HK-2 (cell line): ENCODE data around the gene DGLUCY.
"Not testable (repeated sequence)": the region's sequence is repeated elsewhere in the genome, so short reads cannot be mapped to it uniquely, and the experiment has no call there.

Source experiments
- DNase-seq: peaks from one replicate; pipeline ENCODE4 v3.0.0-alpha.2; 2018; ENCODE audit not compliant: unreplicated experiment

The DGLUCY gene, protein sequence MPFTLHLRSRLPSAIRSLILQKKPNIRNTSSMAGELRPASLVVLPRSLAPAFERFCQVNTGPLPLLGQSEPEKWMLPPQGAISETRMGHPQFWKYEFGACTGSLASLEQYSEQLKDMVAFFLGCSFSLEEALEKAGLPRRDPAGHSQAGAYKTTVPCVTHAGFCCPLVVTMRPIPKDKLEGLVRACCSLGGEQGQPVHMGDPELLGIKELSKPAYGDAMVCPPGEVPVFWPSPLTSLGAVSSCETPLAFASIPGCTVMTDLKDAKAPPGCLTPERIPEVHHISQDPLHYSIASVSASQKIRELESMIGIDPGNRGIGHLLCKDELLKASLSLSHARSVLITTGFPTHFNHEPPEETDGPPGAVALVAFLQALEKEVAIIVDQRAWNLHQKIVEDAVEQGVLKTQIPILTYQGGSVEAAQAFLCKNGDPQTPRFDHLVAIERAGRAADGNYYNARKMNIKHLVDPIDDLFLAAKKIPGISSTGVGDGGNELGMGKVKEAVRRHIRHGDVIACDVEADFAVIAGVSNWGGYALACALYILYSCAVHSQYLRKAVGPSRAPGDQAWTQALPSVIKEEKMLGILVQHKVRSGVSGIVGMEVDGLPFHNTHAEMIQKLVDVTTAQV

DNA sequence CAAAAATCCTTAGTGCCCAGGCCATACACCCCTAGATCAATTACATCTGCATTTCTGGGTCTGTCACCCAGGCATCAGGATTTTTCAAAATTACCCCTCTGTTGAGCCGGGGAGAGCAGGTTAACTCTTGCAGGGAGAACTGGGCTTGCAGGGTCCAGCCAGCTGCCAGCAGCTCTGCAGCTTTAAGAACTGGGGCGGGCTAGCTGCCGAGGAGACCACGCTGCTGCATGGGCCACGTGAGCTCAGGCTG, at the start of gene DGLUCY:
Gene DGLUCY (plus strand): TSS at position 245 of the 250 bp plus-strand sequence. CDS start 46,222 bp downstream, outside the sequence.
- no peak for DNase-seq

DNA sequence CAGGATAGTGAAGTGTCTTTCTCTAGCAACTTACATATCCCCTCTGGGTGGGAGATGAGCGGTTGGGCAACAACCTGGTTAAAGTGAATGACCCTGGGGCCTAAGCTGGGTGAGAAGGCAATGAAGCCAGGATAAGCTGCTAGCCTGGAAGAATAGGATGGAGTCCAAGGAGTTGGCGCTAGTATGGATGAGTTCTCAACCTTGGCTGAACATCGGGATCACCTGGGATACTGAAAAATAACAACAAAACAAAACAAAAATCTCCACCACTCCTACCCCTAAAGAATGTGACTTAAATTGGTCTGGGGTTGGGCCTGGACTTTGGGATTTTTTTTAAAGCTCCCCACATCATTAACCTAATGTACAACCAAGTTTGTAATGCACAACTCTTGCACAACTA, 48.6 kb upstream of the DGLUCY start:
- DNase-seq = no peak

DNA sequence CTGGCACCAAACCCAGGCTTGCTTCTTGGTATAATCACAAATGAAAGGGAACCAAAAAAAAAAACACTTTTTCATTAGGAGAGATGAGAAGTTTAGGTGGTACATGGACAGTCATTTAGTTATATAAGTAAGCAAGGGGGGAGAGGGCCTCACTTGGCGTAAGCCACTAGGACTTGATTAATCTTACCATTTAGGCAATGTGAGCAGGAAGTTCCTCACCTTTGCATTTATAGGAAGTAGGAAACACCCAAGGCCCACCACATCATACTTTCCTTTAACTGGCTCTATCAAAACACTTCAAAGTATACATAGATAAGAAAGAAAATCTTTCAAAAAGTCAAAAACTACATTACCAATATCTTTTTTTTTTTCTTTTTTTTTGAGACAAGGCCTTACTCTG, 46.7 kb upstream of the DGLUCY start:
- DNase-seq = no peak

DNA sequence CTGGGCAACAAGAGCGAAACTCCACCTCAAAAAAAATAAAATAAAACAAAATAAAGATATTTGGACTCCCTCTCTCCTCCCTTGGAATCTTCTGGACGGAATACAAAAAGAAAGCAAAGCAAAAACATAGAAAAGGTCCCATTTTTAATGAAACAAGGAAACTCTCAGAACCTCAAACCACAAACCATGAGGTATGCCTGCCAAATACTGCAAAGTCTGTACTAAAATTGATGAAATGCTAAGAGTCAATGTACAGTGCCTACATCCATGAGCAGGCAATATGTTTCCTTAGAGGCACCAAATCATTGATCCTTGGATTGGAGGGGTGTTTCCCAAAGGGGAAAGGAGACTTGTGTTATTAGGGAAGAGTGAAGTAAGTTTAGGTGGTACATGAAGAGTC, 45.2 kb upstream of the DGLUCY start:
- DNase-seq = no peak

DNA sequence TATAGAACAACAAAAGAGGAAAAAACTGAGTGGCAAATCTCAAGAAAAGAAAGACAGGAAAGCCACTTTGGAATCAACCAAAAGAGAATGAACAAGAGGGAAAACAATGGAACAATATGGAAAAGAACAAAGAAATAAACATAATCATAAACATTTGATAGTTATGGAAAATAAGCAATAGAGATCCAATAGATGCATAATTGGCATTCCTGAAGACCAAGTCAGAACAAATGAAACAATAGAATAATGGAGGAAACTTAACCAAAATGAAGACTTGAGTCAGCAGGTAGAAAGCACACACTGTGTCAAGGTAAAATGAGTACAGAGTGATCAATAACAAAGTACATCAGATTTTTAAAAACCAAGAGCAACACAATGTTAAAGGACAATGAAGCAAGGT, 43.3 kb upstream of the DGLUCY start:
- no peak for DNase-seq

DNA sequence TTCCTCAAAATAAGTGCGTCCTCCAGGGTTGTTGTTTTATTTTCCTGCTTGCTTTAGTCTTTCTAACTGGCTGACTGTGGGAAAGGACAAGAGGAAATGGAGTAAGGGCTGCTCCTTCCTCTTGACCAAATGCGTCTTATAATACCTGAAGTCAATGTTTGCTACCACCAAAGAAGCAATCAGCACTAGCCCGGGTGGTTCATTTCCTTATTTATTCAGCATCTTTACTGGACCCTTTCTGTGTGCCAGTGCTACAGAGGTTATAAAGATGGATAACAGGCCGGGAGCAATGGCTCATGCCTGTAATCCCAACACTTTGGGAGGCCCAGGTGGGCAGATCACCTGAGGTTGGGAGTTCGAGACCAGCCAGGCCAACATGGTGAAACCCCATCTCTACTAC, 38.3 kb upstream of the DGLUCY start:
- no peak for DNase-seq

DNA sequence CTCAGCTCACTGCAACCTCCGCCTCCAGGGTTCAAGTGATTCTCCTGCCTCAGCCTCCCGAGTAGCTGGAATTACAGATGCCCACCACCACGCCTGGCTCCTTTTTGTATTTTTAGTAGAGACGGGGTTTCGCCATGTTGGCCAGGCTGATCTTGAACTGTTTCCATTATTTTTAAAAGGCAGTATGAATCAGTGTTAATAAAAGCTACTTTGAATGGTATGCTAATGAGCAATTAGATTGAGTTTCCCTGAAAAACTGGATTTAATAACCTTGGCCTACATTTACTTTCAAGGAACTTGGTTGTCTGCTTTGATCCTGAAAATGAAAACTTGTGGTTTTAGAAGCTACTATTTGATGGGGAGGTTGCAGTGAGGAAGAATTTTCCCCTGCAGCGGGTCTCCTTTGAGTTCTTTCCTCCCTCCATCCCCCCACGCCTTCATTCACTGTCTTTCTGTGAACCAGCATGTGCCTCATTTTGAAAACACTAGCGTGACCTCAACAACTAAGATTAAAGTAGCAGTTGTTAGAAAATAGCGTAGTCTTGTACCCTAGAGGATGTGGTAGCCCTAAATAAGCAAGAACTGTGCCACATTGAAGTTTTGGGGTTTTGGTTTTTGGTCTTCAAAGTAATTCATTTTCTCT, 35.7 kb upstream of the DGLUCY start:
- no peak for DNase-seq

DNA sequence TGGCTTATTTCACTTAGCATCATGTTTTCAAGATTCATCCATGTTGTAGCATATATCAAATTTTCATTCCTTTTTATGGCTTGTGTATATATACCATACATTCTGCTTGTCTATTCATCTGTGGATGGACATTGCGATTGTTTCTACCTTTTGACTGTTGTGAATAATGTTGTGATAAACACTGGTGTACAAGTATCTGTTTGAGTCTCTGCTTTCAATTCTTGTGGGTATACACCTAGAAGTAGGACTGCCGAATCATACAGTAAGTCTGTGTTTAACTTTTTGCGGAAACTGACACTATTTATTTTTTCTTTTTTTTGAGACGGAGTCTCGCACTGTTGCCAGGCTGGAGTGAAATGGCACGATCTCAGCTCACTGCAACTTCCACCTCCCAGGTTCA, 33.8 kb upstream of the DGLUCY start:
- DNase-seq = no peak

DNA sequence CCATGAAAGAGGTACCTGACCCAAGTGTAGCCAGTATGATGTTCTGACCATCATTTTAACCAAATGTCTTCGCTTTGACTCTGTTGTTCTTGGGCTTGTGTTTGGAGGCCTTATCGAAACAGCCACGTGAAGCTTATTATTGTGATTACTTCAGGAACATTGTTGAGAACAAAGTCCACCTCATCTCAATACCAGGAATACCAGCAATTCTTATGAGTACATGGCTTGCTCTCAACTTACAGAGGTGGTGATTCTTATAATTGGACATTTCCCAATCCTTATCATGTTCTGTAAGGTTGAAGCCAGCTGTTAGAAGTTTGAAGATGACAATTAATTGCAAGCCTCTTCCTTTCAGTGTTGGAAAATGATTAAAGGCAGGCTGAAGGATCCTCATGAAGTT, 31.6 kb upstream of the DGLUCY start:
- DNase-seq = no peak

DNA sequence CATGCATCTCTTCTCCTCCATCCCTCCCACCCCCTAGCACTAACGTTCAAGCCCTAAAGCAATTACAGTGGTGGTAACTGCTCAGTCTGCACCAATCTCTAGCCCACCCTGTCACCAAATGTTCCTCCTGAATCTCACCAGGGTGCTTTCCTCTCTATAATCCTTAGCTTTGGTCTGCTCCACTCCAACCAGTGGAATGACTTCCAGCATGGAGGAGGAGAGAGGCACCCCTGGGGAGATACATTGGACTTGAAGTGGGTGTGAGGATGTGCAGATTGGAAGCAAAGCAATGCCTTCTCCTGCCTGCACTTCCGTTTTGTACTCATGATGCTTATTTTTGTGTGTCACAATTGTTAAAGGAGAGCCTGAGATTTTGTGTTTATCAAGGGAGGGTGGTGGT, 29.4 kb upstream of the DGLUCY start:
- DNase-seq = no peak

DNA sequence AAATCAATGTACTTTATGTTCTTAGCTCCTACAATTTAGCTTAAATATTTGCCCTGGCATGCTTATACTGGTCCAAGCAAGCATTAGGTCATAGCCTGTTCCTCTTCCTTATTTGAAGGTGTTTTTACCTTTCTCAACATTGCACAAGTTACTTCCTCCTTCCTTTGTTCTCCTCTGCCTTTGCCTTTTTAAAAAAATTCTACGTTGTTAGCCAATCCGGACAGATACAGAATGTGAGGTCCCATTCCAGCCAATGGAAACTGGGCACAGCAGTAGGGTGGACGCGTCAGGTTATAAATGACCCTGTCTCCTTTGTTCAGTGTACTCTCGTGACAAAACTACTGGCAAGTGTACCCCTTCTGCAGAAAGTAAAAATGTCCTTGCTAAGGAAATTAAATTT, 26.4 kb upstream of the DGLUCY start:
- not testable (repeated sequence) for DNase-seq

DNA sequence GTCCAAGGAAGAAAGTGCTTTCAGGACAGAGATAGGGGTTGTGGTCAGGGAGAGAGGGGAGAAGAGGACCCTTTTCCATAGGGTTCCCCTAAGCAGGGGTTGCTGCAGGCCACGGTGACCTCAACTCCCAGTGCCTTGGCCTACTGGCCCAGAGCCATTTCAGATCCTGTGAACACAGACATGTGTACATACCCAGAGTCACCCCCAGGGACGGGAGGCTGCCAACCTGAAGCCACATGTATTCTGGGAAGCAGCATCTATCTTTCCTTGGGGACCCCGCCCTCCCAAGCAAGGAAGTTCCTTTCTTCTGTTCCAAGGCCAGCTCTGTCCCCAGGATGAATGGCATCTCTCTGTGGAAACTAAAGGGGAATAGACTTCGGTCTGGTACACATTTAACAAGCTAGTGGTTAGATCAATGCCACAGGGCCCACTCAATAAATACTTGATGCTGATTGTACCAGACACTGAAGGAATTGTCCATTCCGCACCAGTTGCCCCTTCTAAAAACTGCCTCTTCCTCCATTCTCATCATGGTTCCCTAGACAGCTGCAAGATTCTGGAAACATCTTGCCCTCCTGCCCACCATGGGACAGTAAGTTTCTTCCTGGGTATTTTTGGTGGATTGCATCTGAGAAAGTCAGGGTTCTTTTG, 25.2 kb upstream of the DGLUCY start:
- no peak for DNase-seq

DNA sequence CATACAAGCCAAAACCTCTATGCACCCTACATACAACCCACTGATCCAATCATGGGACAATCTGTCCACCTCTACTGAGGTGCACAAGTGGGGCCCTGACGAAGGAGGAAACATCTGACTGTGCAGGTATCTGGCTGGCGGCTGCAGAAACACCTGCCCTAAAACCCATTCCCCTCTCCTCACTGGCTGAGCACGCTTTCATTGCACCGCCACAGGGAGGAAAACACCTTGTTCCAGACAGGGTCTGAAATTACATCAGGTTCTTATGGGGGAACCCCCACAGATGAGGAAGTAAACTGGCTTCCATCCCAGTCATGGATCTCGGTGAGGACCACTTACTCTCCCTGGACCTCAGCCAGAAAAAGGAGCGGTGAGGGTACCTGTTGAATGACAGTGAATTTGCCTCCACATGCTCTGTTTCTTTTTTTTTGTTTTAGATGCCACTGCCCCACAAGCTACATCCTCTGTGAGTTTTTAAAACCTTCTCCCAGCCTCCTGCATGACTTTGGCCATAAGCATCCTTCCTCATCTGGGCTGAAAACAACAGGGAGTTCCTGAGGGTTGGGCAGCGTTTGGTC, 23.8 kb upstream of the DGLUCY start:
- no peak for DNase-seq

DNA sequence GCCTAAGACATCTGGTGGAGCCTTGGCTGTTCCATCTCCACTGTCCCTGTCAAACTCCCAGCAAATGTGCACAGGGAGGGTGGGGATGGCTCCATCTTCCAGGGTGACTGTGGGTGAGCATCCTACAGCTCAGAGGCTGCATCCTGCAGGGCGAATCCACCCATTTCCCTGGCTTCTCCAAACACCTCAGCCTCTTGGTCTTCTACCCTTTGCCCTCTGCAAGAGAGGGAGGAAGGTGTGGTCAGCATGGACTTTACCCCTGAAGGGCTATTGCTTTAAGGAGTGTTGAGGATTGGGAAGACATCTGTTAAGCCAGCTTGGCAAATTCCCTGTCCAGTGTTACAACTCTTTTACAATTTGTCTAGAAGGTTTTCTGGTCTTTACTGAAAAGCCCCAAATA, 23.1 kb upstream of the DGLUCY start:
- no peak for DNase-seq

DNA sequence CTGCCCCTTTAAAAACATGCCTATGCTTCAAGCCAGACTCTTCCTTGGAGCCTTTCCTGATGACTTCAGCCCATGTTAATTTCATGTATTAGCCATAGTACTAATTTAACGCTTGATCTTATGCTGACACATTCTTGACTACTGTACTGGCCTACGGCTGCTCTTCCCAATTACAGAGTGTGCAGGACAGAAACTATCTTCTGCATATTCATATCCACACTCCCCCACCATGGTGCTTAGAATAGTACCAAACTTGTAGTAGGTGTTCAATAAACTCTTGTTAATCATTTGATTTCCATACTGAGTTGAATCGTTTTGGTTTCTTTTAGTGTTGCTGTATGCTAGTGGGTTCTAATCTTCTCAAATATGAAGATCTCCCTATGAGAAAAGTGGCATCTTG, 21.8 kb upstream of the DGLUCY start:
- DNase-seq = no peak

DNA sequence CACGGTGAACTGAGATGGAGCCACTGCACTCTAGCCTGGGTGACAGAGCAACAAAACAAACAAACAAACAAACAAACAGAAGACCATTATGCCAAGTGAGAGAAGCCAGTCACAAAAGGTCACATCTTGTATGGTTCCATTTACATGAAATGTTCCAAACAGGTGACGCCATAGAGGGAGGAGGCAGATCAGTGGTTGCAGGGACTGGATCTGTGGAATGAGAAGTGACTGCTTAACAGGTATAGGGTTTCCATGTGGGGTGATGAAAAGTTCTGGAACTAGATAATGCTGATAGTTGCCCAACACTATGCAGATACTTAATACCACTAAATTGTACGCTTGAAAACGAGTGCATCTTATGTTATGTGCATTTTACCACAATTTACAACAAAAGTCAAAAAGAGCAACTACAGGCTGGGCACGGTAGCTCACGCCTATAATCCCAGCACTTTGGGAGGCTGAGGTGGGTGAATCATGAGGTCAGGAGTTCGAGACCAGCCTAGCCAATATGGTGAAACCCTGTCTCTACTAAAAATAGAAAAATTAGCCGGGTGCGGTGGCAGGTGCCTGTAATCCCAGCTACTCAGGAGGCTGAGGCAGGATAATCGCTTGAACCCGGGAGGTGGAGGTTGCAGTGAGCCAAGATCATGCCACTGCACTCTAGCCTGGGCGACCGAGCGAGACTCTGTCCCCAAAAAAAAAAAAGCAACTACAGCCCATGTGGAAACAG, 20.0 kb upstream of the DGLUCY start:
- DNase-seq = not testable (repeated sequence)

DNA sequence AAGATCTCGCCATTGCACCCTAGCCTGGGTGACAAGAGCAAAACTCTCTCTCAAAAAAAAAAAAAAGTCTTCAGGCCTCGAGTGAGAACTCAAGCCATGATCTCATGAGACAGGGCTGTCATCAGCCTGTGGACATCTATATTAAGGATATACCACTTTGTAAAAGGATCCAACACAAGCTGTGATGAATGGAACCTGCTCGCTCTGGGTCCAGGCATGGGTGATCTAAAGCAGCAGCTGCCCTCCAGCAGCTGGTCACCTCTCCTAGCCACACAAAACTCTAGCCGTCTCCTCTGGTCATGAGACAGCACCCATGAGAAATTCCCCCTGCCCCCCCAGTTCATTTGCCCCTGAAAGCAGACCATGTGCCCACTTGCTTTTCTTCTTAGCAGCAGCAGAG, 19.1 kb upstream of the DGLUCY start:
- DNase-seq = no peak

DNA sequence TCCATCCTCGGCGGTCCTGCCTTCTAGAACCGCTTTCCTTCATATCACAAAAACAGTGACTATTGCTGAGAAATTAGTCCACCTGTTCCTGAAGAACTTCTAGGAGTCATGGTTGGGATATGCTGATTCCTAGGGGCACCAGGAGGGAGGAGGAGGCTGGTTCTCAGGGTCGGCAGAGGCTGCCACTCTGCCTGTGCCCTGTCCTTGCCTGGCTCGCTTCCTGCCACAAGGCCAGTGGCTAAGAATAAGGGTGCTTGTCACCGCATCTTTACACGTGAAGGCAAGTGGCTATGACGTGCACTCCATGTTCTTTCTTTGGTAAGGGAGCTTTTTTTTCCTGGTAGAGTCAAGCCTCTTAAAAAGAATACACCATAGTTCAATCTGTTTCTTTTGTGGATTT, 18.7 kb upstream of the DGLUCY start:
- DNase-seq = no peak

DNA sequence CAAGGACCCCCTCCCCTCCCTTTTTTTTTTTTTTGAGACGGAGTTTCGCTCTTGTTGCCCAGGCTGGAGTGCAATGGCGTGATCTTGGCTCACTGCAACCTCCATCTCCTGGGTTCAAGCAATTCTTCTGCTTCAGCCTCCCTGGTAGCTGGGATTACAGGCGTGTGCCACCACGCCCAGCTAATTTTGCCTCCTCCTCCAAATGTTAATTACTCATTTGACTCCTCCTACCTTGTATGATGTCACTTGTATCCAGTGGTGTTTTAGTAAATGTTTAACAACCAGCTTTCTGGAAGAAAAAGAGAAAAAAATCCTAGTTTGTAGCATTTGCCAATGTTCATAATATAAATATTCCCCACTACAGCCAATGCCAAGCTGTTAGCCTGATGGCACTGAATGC, 16.2 kb upstream of the DGLUCY start:
- not testable (repeated sequence) for DNase-seq

DNA sequence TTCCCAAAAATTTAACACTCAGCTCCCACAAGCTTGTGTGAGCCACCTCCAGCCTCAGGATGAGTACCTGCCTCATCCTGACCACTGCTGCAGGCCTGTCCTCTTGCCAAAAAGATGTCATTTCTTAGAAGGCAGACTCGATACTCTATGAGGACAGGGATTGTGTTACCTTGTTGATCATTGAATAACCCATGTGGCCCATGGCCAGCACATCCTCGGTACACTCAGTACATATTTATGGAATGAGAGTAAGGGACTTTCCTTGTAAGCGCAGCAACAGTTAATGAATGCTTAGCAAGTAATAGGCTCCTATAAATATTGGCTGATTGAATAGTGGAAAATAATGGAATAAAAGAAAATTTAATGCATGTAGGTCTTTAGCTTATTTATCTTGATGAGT, 15.3 kb upstream of the DGLUCY start:
- DNase-seq = peak; percentile 46

DNA sequence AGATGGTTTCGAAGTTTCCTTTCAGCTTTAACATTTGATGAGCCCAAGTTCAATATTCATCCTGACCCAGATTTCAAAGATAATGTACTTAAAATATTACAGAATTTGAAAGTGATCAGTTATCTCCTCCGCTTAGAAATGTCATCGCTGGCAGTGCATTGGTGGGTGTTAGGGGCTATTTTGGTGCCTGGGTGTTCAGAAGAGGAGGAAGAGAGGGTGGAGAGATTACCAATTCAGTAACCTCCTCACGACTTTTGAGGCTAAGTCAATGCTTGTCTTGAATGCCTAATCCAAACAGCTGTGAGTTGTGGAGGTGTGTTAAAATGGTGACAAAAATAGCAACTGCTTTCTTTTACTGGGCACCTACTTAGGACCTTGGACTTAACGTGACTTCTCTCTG, 13.8 kb upstream of the DGLUCY start:
- no peak for DNase-seq

DNA sequence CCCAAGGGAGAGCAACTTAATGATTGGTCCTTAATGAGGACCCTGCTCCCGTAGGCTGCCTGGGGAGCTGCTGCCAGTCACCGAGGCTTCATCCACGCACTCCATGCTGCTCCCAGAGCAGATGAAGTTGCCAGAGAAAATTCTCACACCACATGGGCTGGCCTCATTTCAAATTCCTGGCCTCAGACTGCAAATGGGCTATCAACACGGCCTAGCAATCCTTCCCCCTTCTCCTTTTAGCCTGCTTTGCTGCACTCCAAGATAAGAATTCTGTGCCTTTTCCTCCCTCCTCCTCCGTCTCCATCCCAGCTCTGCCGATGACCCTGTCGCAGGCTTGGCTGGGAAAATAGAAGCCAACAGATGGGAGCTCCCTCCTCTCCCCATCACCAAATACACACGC, 10.8 kb upstream of the DGLUCY start:
- DNase-seq = no peak
